Measurements from ENCODE around the gene S100A4. TPM values are rescaled to one million over a fixed set of nuclear protein-coding genes. Genes with fewer than 3 reads are reported as not detected.

The S100A4 gene
- total RNA-seq, 1 experiment from 2014 or later: 836 TPM

DNA sequence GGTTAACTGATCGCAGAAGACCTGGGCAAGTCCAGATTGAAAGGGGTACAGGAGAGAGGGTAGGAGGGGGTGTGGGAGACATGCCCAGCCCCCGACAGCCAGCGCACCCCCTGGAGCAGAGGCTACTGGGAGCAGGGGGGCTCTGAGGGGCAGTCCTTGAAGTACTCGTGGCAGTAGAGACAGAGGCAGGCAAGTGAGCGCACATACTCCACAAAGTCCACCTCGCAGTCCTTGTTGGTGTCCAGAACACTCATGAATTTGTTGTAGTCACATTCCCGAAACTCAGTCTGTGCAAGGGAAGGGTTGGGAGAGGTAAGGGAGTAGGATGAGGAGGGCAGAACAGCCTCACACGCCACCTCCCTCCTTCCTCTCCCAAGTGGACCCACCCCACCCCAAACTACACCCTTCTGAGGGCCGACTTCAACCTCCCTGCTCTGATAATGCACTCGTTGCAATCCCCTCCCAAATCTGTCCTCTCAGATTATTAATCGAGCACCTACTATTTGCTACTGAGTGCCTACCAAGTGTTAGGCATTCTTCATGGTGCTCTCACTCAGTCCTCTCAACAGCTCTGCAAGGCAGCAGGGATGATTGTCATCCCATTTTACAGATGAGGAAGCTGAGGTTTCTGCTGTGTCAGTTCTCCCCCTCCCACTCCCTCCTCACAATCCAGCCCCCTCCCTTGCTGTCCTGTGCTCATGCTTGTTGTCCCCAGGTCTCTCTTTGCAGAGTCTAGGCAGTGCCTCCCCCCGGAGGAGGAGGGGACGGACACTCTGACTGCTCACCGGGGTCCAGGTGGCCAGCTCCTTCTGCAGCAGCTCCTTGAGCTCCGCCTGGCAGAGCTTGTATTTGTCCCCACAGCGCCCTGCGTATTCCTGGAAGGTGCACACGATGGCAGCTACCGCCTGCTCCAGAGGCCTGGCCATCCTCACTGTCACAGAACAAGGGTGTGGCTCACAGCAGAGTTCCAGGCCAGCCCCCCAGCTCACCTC is 2.2 kb upstream of the S100A4 start:
- no peak for DNase-seq (ENCODE audit: low read depth)

DNA sequence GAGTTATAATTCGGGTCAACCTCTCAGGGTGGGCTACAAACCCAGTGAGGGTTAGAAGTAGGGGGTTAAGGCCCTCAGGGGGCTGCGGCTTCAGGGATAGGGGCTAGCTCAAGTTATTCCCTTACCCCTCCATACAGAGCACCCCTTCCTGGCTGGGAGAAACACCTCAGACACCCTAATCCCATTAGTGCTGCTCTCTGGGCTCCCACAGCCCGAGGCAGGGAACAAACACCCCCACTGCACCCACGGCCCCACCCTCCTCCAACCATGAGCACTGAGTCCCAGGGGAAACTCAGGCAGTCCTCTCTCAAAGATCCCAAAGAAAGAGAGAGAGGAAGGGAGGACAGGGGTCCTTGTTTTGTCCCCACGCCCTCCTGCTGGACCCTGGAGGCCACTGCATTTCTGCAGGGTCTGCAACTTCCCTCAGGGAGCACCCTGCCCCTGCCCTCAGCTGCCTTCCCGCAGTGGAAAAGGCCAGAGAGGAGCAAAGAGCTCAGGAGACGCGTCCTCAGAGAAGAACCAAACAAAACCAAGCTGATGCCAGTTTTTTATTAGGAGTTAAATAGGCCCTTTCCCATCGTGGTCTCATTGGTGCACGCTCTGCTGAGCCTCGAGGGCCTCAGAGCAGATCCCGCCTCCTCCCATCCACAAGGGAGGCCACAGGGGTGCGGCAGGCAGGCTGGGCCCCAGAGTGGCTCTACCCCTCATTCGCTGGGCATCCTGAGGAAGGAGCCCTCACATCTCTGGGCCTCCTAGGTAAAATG is 1.4 kb upstream of the S100A4 start:
- DNase-seq (ENCODE audit: low read depth): no peak

DNA sequence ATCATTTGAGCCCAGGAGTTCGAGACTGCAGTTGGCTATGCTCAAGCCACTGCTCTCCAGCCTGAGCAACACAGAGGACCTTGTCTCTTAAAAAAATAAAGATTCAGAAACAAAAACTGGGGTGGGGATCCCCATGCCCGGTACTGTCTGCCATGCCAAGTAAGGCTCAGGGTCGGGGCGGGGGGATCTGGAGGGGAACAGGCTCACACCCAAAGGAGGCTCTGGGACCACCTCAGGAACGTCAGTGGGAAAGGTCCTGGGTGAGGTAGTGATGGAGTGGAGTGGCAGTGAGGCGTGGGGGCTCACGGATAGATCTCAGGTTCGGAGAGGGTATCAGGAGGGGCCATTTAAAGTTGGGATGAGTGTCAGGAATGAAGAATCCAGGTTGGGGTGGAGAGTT is 765 bp upstream of the S100A4 start:
- no peak for DNase-seq (ENCODE audit: low read depth)

DNA sequence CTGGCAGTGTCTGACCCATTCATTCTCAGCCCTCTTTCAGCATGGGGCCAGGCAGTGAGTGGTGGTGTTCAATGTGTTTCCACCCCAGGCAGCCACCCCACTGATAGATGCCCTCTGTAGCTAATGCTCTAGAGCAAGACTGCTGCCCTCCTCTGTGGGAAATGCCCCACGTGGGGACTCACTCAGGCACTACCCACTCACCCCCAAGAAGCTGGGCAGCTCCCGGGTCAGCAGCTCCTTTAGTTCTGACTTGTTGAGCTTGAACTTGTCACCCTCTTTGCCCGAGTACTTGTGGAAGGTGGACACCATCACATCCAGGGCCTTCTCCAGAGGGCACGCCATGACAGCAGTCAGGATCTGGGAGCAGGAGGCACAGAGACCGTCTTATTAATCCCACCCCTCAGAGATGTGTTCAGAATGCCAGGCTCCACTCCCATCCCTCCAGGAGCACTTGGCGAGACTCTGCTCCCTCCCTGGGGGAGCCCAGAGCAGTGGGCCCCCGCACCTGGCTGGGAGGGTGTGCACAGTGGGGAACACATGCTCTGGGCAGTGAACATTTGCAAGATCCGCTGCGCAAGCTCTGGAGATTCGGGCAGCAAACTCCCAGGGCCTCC is 1.0 kb downstream of the S100A4 start:
- no peak for DNase-seq (ENCODE audit: low read depth)

DNA sequence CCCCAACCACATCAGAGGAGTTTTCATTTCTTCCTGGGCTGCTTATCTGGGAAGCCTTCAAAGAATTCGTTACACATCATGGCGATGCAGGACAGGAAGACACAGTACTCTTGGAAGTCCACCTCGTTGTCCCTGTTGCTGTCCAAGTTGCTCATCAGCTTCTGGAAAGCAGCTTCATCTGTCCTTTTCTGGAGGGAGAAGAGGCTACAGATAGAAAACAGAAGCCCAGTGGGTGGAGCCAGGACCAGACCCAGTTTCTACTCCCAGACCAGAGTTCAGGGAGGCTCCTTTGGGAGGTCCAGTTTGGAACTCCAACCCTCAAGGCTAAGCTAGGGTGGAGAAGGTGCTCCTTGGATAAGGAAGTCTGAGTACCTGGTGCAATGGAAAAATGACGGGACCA is 1.9 kb downstream of the S100A4 start:
- no peak for DNase-seq (ENCODE audit: low read depth)

DNA sequence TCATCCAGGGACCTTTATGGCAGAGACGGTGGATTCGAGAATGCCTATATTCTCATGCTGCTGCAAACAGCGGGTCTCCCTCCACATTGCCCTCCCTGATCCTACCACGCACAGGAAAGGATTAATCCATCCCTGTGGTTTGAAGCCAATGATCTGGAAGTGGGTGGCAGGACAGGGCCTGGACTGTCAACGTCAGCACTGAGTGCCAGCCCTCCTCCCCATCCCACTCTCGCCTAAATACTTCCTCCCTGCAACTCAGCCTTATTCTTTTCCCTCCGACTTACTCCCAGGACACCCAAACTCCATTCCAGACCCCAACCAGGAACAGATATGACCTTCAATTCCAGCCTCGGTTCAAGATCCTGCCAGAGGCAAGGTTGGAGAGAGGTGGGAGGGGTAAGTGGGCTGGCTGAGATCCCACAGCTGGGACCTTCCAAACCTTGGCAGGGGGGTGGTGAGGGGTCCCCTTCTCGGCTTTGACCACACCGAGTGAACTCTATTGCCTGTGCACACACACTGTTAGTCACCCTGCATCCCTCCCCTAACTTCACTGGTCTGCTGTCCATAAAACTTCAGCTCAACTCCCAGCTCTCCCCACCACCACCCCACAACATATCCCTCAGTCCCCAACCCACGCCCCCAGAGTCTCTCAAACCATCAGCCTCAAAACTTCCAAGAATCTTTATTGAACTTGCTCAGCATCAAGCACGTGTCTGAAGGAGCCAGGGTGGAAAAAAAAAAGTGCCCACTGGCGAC is 2.5 kb downstream of the S100A4 start:
- no peak for DNase-seq (ENCODE audit: low read depth)

DNA sequence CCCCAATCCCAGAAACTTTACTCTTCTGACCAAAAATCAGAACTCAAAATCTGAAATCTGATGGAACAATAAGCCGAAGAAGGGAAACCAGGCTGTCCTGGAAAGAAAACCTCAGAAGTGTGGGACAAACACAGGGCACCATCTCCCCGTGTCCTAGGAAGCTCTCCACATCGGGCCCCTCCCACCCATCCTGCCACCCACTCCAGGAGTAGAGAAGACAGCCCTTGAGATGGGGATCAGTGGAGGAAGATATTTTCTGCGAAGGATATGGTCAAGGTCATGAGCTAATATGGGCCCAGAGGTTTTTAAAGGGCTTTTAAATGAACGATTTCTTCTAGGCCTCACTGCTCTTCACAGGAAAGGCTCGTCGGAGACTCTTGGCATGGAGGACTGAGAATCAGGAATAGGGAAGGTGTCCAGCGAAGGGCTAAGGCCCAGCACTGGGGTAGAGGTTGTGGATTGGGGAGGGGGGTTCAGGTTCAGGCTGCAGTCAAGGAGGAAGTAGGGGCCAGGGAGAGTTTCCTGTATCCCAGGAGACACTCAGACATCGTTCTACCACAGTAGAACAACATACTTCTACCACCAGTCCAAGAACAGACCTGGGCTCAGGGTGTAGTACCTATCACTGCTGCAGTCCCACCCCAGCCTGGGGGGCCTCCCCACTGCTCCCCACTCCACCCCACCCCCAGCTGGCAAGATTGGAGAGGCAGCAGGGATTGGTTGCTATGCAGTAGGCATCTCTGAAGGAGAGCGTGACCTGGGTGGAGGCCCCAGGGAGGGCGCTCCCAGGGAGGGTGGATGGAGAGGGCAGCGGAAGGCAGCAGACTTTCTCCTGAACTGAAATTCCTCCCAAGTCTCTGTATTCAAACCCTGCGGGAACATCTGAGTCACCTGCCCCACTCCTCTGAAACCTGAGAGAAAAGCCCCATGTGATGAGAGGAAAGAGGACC is 3.7 kb downstream of the S100A4 start:
- no peak for DNase-seq (ENCODE audit: low read depth)

DNA sequence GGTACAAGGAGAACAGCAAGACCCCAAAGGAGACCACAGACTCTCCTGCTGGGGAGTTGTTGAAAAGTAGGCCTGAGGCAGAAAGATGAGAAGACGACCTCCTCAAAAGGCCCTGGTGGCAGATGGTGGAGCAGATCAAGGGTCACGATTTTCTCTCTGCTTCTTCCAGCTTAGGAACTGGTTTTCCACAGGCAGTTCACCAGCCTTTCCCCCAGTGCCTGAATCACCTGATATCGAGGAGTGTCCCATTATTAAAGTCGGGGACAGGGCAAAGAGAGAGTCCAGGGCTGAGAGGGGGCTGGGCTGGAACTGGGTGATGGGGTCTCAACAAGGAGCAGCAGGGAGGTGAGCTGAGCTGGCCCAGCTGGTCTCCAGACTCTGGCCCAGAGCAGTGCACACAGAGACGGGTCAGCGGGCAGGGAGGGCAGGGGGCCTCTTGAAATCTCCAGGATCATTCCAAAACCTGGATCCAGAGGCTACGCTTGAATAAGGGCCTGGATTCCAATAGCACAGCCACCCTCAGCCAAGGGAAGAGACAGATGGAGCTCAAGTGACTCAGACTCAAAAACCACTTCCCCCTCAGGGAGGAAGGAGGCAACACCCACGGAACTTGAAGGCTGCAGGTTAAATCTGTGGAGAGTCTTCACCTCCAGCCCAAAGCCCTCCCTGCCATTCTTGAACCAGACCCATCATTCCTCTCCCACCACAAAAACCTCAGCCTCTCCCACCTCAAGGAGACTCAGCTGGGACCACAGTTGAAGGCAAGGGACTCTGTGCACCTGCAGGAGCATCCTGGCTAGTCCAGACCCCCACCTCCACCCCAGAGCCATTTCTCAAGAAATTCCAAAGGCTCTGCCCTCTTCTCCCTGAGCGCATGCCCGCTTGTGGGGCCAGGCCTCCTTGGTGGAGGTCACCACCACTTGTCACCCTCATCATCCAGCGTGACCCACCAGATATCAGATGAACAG is 4.9 kb downstream of the S100A4 start, which contains the start of gene S100A5:
TSS of gene S100A5 (minus strand) at position 541 of the 968 bp plus-strand sequence. CDS start 743 bp downstream, outside the sequence.
- DNase-seq (ENCODE audit: low read depth): peak; percentile 94

DNA sequence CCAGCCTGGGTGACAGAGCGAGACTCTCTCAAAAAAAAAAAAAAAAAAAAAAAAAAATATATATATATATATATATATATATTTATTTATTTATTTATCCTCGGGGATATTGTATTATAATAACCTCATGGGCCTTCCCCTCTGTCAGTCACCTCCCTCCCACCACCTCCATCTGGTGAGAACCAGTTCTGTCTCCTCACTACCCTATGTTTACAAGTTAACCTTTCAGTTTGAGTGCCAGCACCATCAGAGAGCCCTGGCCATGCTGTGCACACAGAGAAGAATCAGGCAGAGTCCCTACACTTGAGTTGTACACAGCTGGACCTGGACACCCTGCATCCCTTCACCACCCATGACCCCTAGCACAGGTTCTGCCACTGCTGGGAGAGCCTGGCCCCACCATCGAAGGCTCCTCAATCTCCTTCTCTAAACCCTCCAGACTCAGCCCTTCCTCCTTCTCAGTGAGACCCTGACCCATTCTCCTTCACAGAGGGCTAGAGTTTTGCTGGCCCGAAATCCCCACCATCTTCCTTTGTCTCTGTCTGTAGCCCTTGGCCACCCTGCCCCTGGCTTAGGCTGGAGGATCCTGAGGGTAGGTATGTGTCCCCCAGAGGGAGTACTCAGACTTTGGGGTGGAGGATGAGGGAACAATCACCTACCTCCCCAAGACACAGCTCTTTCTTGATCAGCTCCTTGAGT is 6.1 kb downstream of the S100A4 start:
- DNase-seq (ENCODE audit: low read depth): no peak

DNA sequence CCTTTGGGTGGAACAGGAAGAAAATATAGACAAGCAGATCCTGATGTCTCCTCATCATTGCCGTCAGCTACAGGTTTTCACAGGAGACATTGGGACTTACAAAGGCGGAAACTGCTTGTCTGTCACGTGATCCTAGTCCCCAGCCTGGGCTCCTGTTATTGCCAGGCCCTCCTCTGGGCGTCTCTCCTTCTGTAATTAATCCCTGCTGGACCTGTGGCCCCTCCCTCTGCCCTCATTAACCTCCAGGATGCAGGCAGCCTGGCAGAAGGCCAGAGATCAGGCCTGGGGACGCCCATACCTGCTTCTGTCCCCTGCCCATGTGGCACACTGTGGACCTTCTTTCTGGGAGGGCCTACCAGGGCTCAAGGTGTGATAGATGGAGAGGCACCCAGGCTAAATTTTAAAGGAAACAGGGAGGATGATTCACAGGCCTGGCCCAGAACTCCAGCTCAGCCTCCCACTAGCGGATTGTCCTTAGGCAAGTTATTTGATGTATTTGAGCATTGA is 7.2 kb downstream of the S100A4 start:
- DNase-seq (ENCODE audit: low read depth): peak; percentile 69

DNA sequence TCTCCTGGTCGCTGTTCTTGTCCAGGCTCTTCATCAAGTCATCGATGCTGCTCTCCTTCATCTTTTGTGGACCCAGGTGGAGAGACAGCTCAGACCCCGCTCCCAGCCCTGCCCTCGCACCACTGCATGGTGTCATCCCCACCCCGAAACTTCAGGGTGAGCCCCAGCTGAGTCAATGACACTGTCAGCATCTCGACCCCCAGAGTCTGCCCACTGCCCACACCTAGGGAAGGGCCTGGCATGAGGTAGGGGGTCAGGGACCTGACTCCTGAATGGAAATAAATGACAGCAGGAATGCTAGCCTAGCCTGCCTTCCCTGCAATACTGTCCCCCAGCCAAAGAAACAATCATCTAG is 8.3 kb downstream of the S100A4 start:
- no peak for DNase-seq (ENCODE audit: low read depth)

DNA sequence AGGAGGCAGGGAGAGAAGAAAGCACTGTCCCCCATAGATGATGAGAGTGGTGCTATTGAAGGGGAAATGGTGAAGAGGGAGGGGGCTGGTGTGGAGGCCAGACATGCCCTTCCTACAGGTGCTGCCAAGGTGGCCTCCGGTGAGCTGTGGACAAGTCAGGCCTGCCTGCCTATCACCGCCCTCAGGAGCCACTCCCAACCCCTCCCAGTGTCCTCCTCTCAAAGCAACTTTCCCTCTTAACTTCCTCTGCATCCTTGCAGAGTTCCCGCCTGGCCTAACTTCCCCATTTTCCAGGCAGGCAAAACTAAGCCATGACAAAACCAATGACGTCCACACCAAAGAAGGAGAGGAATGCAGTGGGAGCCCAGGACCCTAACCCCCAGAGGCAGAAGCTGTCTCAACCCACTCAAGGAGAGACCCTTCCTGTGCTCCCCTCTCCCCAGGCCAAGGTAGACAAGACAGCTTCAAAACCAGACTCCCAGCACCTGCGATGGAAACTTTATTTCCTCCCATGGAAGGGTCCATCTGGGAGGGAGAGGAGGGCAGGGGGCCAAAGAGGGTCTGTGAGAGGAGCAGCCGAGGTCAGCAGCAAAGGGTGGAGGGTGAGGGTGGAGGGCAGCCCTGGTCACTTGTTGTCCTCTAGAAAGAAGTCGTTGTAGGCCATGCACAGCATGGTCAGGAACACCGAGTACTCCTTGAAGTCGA is 8.8 kb downstream of the S100A4 start:
- DNase-seq (ENCODE audit: low read depth): no peak

DNA sequence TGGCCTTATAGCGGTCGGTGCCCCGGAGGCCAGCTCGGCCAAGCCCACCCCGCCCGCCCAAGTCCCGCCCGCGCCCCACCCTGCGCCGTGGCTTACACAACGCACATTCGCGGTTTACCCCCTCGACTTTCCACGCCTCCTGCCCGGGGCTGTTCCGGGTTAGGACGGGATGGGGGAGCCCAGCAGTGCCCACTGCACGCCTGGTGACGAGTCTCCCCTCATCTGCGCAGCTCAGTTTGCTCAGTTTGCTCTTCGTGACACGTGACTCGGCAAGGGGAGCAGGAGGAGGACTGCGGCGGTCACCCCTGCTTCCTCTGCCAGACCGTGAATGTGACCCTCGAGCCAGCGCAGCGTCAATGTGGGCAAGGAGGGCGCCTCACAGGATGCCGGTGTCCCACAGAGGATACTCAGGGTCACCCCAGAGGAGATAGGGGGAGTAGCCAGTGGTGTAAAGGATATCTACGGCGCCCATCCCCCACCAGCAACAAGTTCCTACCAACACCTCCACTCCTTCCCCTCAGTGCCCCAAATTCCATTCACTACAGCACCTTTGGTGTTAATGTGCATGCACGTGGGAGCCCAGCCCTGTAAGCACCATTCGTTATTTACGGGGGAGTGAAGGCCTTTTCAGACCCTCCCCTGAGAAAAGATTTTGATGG is 9.5 kb downstream of the S100A4 start:
- peak; percentile 98 for DNase-seq (ENCODE audit: low read depth)

DNA sequence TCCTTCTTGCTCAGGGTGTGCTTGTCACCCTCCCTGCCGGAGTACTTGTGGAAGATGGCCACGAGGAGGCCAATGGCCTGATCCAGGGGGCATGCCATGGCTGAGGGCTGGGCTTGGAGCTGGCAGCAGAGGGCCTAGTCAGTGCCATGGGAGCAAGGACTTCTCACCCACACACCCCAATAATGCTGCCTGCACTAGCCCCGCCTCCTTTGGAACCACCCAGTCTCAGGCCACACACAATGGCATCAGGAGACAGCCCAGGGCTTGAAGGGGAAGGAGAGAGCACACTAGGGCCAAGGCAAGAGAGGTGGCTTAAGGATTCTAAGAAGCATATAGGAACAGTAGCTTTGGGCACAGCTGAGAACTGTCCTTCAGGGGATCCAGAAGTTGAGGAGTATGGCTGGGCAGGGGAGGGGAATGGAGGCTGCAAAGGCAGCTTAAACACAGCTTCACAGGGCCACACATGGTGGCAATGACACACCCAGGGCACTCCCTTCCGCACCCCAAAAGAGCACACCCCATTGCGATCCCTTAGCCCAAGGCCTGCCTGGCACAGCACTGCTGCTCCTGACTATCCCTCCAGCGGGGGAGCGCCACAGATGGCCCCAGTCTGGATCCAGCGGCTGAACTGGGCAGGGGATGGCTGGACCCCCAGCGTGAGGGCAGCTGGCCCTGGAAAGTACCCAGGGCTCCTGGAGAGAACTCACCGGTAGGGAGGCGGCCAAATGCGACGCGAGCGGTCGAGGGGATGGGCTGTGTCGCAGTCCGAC is 10.2 kb downstream of the S100A4 start, which contains the start of gene S100A6:
TSS of gene S100A6 (minus strand) at position 750 of the 770 bp plus-strand sequence. CDS start at position 98, 652 bp downstream.
- peak; percentile 59 for DNase-seq (ENCODE audit: low read depth)

DNA sequence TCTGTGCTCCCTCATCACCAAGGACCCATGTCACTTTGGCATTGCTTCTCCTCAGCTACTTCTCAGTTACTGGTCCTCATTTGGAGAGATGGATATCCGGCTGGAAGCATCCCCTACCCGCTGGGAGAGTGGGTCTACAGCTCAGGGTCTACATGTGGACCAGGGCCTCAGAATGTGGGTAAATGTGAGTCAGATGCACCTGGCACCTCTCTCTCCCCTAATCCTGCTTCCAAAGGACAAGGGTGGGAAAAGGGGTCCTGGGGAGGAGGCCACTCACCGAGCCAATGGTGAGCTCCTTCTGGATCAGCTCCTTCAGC is 10.7 kb downstream of the S100A4 start:
- no peak for DNase-seq (ENCODE audit: low read depth)

DNA sequence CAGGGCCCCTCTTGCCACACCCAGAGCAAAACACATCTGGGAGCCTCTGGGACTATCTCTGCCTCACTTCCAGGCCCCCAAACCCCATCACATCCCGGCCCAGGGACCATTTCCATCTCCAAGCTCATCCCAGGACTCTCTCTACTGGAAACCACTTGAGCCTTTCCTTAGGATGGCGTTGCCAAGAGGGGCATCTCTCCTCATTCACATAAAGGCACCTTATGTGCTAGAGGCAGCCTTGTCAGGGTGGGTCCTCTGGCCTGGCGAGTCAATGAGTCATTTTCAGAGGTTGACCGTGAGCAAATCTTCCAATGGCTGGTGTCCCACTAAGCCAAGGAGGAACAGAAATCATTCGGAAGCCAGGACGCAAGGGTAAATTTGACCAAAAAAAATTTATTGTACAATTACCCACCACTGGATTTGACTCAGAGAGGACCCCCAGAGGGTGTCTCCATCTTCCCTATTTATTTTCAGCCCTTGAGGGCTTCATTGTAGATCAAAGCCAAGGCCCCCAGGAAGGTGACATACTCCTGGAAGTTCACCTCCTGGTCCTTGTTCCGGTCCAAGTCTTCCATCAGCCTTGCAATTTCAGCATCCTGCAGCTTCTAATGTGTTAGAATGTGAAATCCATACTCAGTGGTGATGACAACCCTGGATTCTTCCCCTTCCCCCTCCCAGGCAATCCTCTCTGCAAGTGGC is 11.2 kb downstream of the S100A4 start:
- DNase-seq (ENCODE audit: low read depth): peak; percentile 78
